Neural crest cell (in vitro differentiated cells): ENCODE data around the gene TXNRD1. TPM values are rescaled to one million over a fixed set of nuclear protein-coding genes. Genes with fewer than 3 reads are reported as not detected.
"Not testable (repeated sequence)": the region's sequence is repeated elsewhere in the genome, so short reads cannot be mapped to it uniquely, and the experiment has no call there.

Experiments
- DNase-seq: peaks from one replicate; pipeline ENCODE4 v3.0.0; 2021; ENCODE audit warnings: low read depth, mixed read lengths, low spot score
- H3K27ac Mint-ChIP-seq: one replicate; pipeline ENCODE4 v1.8.0; 2021; ENCODE audit warnings: mild to moderate bottlenecking, mixed read lengths; ENCODE audit not compliant: unreplicated experiment
- H3K27me3 Mint-ChIP-seq: 2 replicates; pipeline ENCODE4 v1.8.0; 2021; ENCODE audit warnings: low read depth, mild to moderate bottlenecking, mixed read lengths
- H3K36me3 Mint-ChIP-seq: 2 replicates; pipeline ENCODE4 v1.8.0; 2021; ENCODE audit warnings: low read depth, mild to moderate bottlenecking, mixed read lengths
- H3K4me1 Mint-ChIP-seq: 2 replicates; pipeline ENCODE4 v1.8.0; 2021; ENCODE audit warnings: mixed read lengths
- H3K4me3 Mint-ChIP-seq: one replicate; pipeline ENCODE4 v1.8.0; 2021; ENCODE audit warnings: mild to moderate bottlenecking, mixed read lengths
- H3K9me3 Mint-ChIP-seq: 2 replicates; pipeline ENCODE4 v1.8.0; 2021; ENCODE audit warnings: mixed read lengths
- total RNA-seq: library from RNA; stranded (reverse); gene quantifications from 2 replicates; pipeline ENCODE4 v1.2.1, GENCODE V29; 2021
- TF ChIP-seq, protein P1 (sequence below): fragments of 200-600 bp; sonication (generic); conservative IDR thresholded peaks from 2 replicates; pipeline ENCODE4 v1.5.0; 2021; ENCODE audit warnings: antibody characterized with exemption, mild to moderate bottlenecking

TXNRD1 gene
- total RNA-seq, 1 donor from 2014 or later: 105 TPM

DNA sequence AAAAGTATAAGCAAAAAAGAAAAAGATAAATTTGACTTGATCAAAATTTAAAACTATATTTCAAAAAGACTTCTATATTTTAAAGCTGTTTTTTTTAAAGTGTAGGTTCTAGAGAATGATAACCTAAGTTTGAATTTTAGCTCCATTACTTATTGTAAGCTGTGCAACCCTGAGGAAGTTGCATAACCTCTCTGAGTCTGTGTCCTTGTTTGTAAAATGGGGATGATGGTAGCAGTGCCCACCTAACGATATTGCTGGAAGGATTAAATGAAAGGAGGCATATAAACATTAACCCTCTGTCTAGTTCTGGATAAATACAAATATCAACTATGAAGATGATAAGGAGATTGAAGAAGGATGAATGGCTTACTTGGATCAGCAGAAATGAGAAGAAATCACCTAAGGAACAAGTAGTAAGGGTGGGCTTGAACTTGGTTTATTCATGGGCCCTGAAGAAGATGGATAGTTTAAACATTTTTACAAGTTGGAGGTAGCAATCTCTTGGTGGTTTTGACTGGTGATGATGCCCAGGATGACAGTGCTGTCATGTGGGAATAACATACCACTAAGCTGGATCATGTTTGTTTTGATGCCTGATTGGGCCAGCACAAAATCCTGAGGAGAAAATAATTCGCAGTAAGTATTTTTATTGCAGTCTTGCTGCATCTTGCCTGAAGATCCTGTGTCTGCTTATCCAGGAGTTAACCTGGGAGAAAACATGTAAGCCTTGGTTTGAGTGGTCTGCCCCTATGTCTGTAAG lies 35.0 kb downstream of the TXNRD1 start:
- H3K36me3 Mint-ChIP-seq: no peaks in the 10 kb centered on the region
- TF ChIP-seq, protein P1, sequence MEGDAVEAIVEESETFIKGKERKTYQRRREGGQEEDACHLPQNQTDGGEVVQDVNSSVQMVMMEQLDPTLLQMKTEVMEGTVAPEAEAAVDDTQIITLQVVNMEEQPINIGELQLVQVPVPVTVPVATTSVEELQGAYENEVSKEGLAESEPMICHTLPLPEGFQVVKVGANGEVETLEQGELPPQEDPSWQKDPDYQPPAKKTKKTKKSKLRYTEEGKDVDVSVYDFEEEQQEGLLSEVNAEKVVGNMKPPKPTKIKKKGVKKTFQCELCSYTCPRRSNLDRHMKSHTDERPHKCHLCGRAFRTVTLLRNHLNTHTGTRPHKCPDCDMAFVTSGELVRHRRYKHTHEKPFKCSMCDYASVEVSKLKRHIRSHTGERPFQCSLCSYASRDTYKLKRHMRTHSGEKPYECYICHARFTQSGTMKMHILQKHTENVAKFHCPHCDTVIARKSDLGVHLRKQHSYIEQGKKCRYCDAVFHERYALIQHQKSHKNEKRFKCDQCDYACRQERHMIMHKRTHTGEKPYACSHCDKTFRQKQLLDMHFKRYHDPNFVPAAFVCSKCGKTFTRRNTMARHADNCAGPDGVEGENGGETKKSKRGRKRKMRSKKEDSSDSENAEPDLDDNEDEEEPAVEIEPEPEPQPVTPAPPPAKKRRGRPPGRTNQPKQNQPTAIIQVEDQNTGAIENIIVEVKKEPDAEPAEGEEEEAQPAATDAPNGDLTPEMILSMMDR: no peak
- H3K4me1 Mint-ChIP-seq: no peaks in the 10 kb centered on the region
- DNase-seq: no peak
- no peak overlapping the region for H3K4me3 Mint-ChIP-seq
- H3K27me3 Mint-ChIP-seq: no peaks in the 10 kb centered on the region
- no peak overlapping the region for H3K27ac Mint-ChIP-seq
- H3K9me3 Mint-ChIP-seq: no peaks in the 10 kb centered on the region

DNA sequence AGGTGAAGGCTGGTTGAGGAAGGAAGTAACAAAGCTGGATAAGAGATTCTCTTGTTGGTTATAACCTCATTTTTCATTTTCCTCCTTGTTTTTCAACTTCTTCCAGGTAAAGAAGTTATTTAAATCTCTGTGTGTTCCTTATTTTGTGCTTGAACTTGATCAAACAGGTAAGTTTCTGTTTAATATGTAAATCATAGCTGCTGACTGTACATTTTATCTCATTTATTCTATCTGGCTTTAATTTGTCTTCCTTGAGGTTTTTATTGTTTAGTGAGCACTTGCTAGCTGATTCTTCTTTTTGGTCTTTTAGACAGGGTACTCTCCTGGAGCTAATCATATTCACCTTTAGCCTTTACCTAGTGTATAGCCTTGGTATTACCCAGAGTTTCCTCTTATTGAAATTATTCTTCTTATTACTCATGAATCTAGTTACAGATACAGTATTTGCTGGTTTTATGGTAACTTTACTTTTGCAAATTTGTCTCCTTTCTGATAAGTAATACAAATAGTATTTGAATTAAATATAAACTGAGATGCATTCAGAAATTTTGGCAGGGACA lies 42.4 kb downstream of the TXNRD1 start:
- Mint-ChIP-seq H3K36me3 (no peaks in the 10 kb centered on the region), H3K4me1 (no peaks in the 10 kb centered on the region), H3K27ac (no peak overlapping the region), H3K4me3 (no peak overlapping the region), H3K9me3 (no peaks in the 10 kb centered on the region), H3K27me3 (no peaks in the 10 kb centered on the region)
- TF ChIP-seq, protein P1: no peak
- no peak for DNase-seq

DNA sequence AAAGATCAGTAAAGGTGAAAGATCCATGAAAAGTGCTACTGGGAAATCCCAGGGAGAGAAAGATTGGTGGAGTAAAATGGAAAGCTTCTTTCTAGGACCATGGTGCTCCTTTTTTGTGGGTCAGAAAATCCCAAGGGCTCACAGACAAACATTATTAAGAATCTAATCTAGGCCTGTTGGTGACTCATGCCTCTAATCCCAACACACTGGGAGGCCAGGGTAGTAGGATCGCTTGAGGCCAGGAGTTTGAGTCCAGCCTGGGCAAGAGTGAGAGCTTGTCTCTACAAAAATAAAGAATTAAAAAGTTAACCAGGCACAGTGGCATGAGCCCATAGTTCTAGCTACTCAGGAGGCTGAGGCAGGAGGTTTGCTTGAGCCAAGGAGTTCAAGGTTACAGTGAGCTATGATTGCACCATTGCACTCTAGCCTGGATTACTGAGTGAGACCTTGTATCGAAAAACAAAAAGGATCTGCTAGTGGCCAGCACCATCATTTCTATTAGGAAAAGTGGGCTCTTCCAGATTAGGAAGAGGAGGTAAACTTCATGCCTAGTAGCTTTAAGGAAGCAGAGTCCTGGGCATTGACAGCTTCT lies 43.0 kb downstream of the TXNRD1 start:
- H3K27me3 Mint-ChIP-seq: no peaks in the 10 kb centered on the region
- no peak for DNase-seq
- no peaks in the 10 kb centered on the region for H3K36me3 Mint-ChIP-seq
- H3K9me3 Mint-ChIP-seq: no peaks in the 10 kb centered on the region
- no peak overlapping the region for H3K4me3 Mint-ChIP-seq
- TF ChIP-seq, protein P1: no peak
- no peaks in the 10 kb centered on the region for H3K4me1 Mint-ChIP-seq
- H3K27ac Mint-ChIP-seq: no peak overlapping the region

DNA sequence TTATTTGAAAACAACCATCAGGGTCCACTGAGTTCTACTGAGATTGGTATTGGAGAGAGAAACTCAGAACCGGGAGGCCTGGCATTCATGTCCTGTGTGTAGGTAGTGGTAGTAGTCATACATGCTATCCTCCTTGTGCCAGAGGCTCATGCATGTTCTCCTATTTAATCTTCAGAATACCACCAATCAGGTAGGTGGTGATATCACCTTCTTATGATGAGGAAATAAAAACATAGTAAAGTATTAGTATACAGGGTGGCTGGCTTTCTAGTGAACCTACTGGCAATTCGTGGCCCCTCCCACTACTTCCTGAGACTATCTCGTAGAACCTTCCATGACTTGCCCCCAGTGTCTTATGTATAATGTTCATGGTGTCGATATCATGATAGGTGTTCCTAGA lies 47.4 kb downstream of the TXNRD1 start:
- Mint-ChIP-seq H3K4me1 (peaks cover 5% of the 10 kb centered on the region), H3K27ac (no peak overlapping the region), H3K9me3 (no peaks in the 10 kb centered on the region), H3K4me3 (no peak overlapping the region), H3K27me3 (no peaks in the 10 kb centered on the region), H3K36me3 (no peaks in the 10 kb centered on the region)
- TF ChIP-seq, protein P1: no peak
- DNase-seq: no peak

DNA sequence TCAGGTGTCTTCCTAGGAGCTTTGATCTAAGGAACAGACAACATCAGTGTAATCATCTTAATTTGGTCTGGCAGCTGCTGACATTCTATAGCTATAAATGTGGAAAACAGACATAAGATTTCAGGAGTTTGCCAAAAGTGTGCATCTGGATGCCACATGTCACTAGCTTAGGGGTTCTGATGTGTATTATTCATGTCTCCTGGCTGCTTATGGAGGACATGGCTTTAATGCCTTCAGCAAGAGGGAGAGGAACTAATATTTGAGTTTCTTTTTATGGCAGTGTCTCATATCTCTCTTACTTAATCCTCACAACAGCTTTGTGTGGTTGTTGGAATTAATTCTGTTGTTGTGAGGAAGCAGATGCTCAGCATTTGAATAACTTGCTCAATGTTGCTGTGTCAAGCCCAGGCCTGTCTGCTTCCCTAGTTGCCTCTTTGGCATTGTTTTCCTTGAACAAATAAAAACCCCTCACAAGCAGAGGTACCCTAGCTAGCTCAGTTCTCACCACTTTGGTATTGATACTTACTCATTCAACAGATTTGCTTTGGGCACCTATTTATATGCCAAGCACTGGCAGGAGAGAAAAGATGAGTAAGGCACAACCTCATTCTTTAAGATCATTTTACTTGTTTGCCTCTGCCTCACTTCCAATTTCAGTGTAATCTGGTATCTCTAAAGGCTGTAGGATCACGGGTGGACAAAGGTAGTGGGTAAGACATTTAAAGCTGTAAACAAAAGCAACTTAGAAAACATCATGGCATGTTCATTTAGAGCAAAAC lies 48.2 kb downstream of the TXNRD1 start:
- Mint-ChIP-seq H3K36me3 (no peaks in the 10 kb centered on the region), H3K9me3 (no peaks in the 10 kb centered on the region), H3K4me1 (peaks cover 5% of the 10 kb centered on the region), H3K27ac (peak overlapping the region; percentile 54), H3K27me3 (no peaks in the 10 kb centered on the region), H3K4me3 (no peak overlapping the region)
- no peak for DNase-seq
- TF ChIP-seq, protein P1: no peak

DNA sequence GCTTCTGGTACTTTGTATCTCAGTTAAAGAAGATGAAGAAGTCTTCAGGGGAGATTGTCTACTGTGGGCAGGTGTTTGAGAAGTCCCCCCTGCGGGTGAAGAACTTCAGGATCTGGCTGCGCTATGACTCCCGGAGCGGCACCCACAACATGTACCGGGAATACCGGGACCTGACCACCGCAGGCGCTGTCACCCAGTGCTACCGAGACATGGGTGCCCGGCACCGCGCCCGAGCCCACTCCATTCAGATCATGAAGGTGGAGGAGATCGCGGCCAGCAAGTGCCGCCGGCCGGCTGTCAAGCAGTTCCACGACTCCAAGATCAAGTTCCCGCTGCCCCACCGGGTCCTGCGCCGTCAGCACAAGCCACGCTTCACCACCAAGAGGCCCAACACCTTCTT lies 49.9 kb downstream of the TXNRD1 start:
- H3K4me3 Mint-ChIP-seq, H3K9me3 Mint-ChIP-seq, H3K36me3 Mint-ChIP-seq, H3K4me1 Mint-ChIP-seq, H3K27me3 Mint-ChIP-seq, H3K27ac Mint-ChIP-seq, DNase-seq: not testable (repeated sequence)
